ENCODE data around the gene GBP2.

Gene GBP2

GRCh38 chr1:89151047-89151446, 25.1 kb upstream of the GBP2 start:
- Histone ChIP-seq H3K36me3 (ENCODE audit: control insufficient read depth, insufficient read depth, low read length) (no peaks in the 10 kb centered on the region), H3K27me3 (ENCODE audit: control insufficient read depth, insufficient read depth, low read length, poor library complexity, severe bottlenecking) (no peaks in the 10 kb centered on the region), H3K4me1 (ENCODE audit: control insufficient read depth, insufficient read depth, low read length) (no peaks in the 10 kb centered on the region), H3K4me3 (ENCODE audit: insufficient read depth, low read depth, low read length) (no peak overlapping the region), H3K9me3 (ENCODE audit: control insufficient read depth, low read length) (no peaks in the 10 kb centered on the region), H3K27ac (ENCODE audit: insufficient read depth, low read depth, low read length, poor library complexity, severe bottlenecking) (no peak overlapping the region)
- 80 to 100% methylated on average over 1 of the region's 1 CpG for WGBS, 2 experiments

GRCh38 chr1:89149976-89150375, 24.1 kb upstream of the GBP2 start:
- Histone ChIP-seq H3K27me3 (ENCODE audit: control insufficient read depth, insufficient read depth, low read length, poor library complexity, severe bottlenecking) (no peaks in the 10 kb centered on the region), H3K27ac (ENCODE audit: insufficient read depth, low read depth, low read length, poor library complexity, severe bottlenecking) (no peak overlapping the region), H3K36me3 (ENCODE audit: control insufficient read depth, insufficient read depth, low read length) (no peaks in the 10 kb centered on the region), H3K4me3 (ENCODE audit: insufficient read depth, low read depth, low read length) (no peak overlapping the region), H3K4me1 (ENCODE audit: control insufficient read depth, insufficient read depth, low read length) (no peaks in the 10 kb centered on the region), H3K9me3 (ENCODE audit: control insufficient read depth, low read length) (no peaks in the 10 kb centered on the region)
- WGBS, 2 experiments: 95 to 99% methylated on average over 3 of the region's 3 CpGs

DNA sequence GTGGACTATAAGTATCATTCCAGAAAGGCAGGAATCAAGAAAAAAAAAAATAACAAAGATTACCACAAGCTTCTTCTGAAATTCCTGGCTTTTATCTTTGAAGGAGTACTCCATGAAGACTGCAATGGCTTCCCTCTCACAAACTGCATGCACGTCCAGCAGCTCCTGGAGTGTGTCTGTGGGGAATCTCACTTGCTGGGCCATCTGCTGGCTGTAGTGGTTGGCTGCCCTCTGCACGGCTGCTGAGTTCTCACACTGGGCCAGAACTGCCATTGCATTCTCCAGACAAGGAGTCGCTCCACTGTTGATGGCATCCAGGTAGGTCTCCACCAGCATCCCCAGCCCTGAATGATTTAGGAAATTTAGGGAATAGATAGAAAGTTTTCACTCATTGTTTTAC, 23.3 kb upstream of the GBP2 start:
- 58 to 63% methylated on average over 3 of the region's 3 CpGs for WGBS, 2 experiments
- Histone ChIP-seq H3K4me1 (ENCODE audit: control insufficient read depth, insufficient read depth, low read length) (no peaks in the 10 kb centered on the region), H3K4me3 (ENCODE audit: insufficient read depth, low read depth, low read length) (no peak overlapping the region), H3K36me3 (ENCODE audit: control insufficient read depth, insufficient read depth, low read length) (no peaks in the 10 kb centered on the region), H3K27me3 (ENCODE audit: control insufficient read depth, insufficient read depth, low read length, poor library complexity, severe bottlenecking) (no peaks in the 10 kb centered on the region), H3K27ac (ENCODE audit: insufficient read depth, low read depth, low read length, poor library complexity, severe bottlenecking) (no peak overlapping the region), H3K9me3 (ENCODE audit: control insufficient read depth, low read length) (no peaks in the 10 kb centered on the region)

GRCh38 chr1:89147678-89148658, 22.1 kb upstream of the GBP2 start:
- Histone ChIP-seq H3K27me3 (ENCODE audit: control insufficient read depth, insufficient read depth, low read length, poor library complexity, severe bottlenecking) (no peaks in the 10 kb centered on the region), H3K4me1 (ENCODE audit: control insufficient read depth, insufficient read depth, low read length) (no peaks in the 10 kb centered on the region), H3K9me3 (ENCODE audit: control insufficient read depth, low read length) (no peaks in the 10 kb centered on the region), H3K27ac (ENCODE audit: insufficient read depth, low read depth, low read length, poor library complexity, severe bottlenecking) (no peak overlapping the region), H3K4me3 (ENCODE audit: insufficient read depth, low read depth, low read length) (no peak overlapping the region), H3K36me3 (ENCODE audit: control insufficient read depth, insufficient read depth, low read length) (no peaks in the 10 kb centered on the region)
- WGBS, 2 experiments: 97 to 98% methylated on average over 3 of the region's 3 CpGs

DNA sequence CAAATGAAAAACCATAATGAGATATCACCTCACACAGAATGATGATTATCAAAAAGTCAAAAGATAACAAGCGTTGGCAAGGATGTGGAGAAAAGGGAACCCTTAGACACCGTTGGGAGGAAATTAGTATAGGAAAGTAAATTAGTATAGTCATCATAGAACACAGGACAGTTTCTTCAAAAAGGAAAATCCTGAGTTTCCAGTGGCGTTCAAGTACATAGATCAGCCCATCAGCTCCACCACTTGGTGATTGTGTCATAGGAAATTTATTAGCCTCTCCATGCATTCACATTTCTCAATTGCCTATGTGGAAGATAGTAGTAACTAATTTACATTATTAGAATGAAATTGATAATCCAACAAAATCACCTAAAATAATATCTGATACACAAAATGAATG, 20.8 kb upstream of the GBP2 start:
- Histone ChIP-seq H3K27ac (ENCODE audit: insufficient read depth, low read depth, low read length, poor library complexity, severe bottlenecking) (no peak overlapping the region), H3K4me3 (ENCODE audit: insufficient read depth, low read depth, low read length) (no peak overlapping the region), H3K9me3 (ENCODE audit: control insufficient read depth, low read length) (no peaks in the 10 kb centered on the region), H3K4me1 (ENCODE audit: control insufficient read depth, insufficient read depth, low read length) (no peaks in the 10 kb centered on the region), H3K36me3 (ENCODE audit: control insufficient read depth, insufficient read depth, low read length) (no peaks in the 10 kb centered on the region), H3K27me3 (ENCODE audit: control insufficient read depth, insufficient read depth, low read length, poor library complexity, severe bottlenecking) (no peaks in the 10 kb centered on the region)
- WGBS, 2 experiments: 94 to 100% methylated on average over 1 to 3 of the region's 3 CpGs

DNA sequence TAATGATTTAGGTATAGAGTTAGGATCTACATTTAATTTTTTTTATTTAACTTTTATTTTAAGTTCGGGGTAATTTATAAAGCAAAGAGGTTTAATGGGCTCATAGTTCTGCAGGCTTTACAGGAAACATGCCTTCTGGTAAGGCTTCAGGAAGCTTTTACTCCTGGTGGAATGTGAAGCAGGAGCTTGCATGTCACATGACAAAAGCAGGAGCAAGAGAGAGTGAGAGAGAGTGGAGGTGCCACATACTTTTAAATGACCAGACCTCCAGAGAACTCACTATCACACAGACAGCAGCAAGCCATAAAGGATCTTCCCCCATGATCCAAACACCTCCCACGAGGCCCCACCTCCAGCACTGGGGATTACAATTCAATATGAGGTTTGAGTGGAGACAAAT, 17.6 kb upstream of the GBP2 start:
- Histone ChIP-seq H3K4me3 (ENCODE audit: insufficient read depth, low read depth, low read length) (no peak overlapping the region), H3K27me3 (ENCODE audit: control insufficient read depth, insufficient read depth, low read length, poor library complexity, severe bottlenecking) (no peaks in the 10 kb centered on the region), H3K27ac (ENCODE audit: insufficient read depth, low read depth, low read length, poor library complexity, severe bottlenecking) (no peak overlapping the region), H3K9me3 (ENCODE audit: control insufficient read depth, low read length) (no peaks in the 10 kb centered on the region), H3K4me1 (ENCODE audit: control insufficient read depth, insufficient read depth, low read length) (no peaks in the 10 kb centered on the region), H3K36me3 (ENCODE audit: control insufficient read depth, insufficient read depth, low read length) (no peaks in the 10 kb centered on the region)
- WGBS, 2 experiments: 93 to 100% methylated on average over 2 of the region's 2 CpGs

GRCh38 chr1:89142160-89142559, 16.2 kb upstream of the GBP2 start:
- H3K4me1 ChIP-seq (ENCODE audit: control insufficient read depth, insufficient read depth, low read length): no peaks in the 10 kb centered on the region
- H3K4me3 ChIP-seq (ENCODE audit: insufficient read depth, low read depth, low read length): no peak overlapping the region
- H3K36me3 ChIP-seq (ENCODE audit: control insufficient read depth, insufficient read depth, low read length): no peaks in the 10 kb centered on the region
- 86 to 96% methylated on average over 4 of the region's 4 CpGs for WGBS, 2 experiments
- no peak overlapping the region for H3K27ac ChIP-seq (ENCODE audit: insufficient read depth, low read depth, low read length, poor library complexity, severe bottlenecking)
- no peaks in the 10 kb centered on the region for H3K9me3 ChIP-seq (ENCODE audit: control insufficient read depth, low read length)
- H3K27me3 ChIP-seq (ENCODE audit: control insufficient read depth, insufficient read depth, low read length, poor library complexity, severe bottlenecking): no peaks in the 10 kb centered on the region

- Histone ChIP-seq H3K4me1 (ENCODE audit: control insufficient read depth, insufficient read depth, low read length) (no peaks in the 10 kb centered on the region), H3K27ac (ENCODE audit: insufficient read depth, low read depth, low read length, poor library complexity, severe bottlenecking) (no peak overlapping the region), H3K27me3 (ENCODE audit: control insufficient read depth, insufficient read depth, low read length, poor library complexity, severe bottlenecking) (no peaks in the 10 kb centered on the region), H3K36me3 (ENCODE audit: control insufficient read depth, insufficient read depth, low read length) (no peaks in the 10 kb centered on the region), H3K9me3 (ENCODE audit: control insufficient read depth, low read length) (no peaks in the 10 kb centered on the region), H3K4me3 (ENCODE audit: insufficient read depth, low read depth, low read length) (no peak overlapping the region)
- WGBS, 2 experiments: 90% methylated on average over 1 of the region's 1 CpG
Measured at GRCh38 chr1:89133747-89134146, 7.8 kb upstream of the GBP2 start.

GRCh38 chr1:89130716-89131115, 4.8 kb upstream of the GBP2 start:
- no peaks in the 10 kb centered on the region for H3K4me1 ChIP-seq (ENCODE audit: control insufficient read depth, insufficient read depth, low read length)
- H3K4me3 ChIP-seq (ENCODE audit: insufficient read depth, low read depth, low read length): no peak overlapping the region
- no peaks in the 10 kb centered on the region for H3K36me3 ChIP-seq (ENCODE audit: control insufficient read depth, insufficient read depth, low read length)
- no peak overlapping the region for H3K27ac ChIP-seq (ENCODE audit: insufficient read depth, low read depth, low read length, poor library complexity, severe bottlenecking)
- H3K27me3 ChIP-seq (ENCODE audit: control insufficient read depth, insufficient read depth, low read length, poor library complexity, severe bottlenecking): no peaks in the 10 kb centered on the region
- WGBS, 2 experiments: no CpG with 5 or more reads among the region's 1 CpG
- no peaks in the 10 kb centered on the region for H3K9me3 ChIP-seq (ENCODE audit: control insufficient read depth, low read length)

- H3K4me3 ChIP-seq (ENCODE audit: insufficient read depth, low read depth, low read length): no peak overlapping the region
- no peak overlapping the region for H3K27ac ChIP-seq (ENCODE audit: insufficient read depth, low read depth, low read length, poor library complexity, severe bottlenecking)
- WGBS, 2 experiments: 86 to 96% methylated on average over 2 to 4 of the region's 4 CpGs
- H3K27me3 ChIP-seq (ENCODE audit: control insufficient read depth, insufficient read depth, low read length, poor library complexity, severe bottlenecking): no peaks in the 10 kb centered on the region
- no peaks in the 10 kb centered on the region for H3K4me1 ChIP-seq (ENCODE audit: control insufficient read depth, insufficient read depth, low read length)
- no peaks in the 10 kb centered on the region for H3K9me3 ChIP-seq (ENCODE audit: control insufficient read depth, low read length)
- H3K36me3 ChIP-seq (ENCODE audit: control insufficient read depth, insufficient read depth, low read length): no peaks in the 10 kb centered on the region
Measured at GRCh38 chr1:89129911-89130310, 4.0 kb upstream of the GBP2 start.
